HG02852 (cell line): ENCODE results near the gene AKAP6.
"Not testable (repeated sequence)": the region's sequence is repeated elsewhere in the genome, so short reads cannot be mapped to it uniquely, and the experiment has no call there.

ENCODE experiments used
- ATAC-seq: cut with Tn5 transposase; IDR thresholded peaks from one replicate; pipeline ENCODE4 v1.9.1; 2021; ENCODE audit warnings: mild to moderate bottlenecking, moderate library complexity; ENCODE audit not compliant: unreplicated experiment

AKAP6 gene

GRCh38 chr14:32728976-32729375 lies 399.9 kb downstream of the AKAP6 start:
- ATAC-seq, result no peak

- no peak for ATAC-seq
These were observed 402.2 kb downstream of the AKAP6 start for GRCh38 chr14:32731249-32731648.

GRCh38 chr14:32733015-32733414 lies 403.9 kb downstream of the AKAP6 start:
- ATAC-seq, result no peak

DNA sequence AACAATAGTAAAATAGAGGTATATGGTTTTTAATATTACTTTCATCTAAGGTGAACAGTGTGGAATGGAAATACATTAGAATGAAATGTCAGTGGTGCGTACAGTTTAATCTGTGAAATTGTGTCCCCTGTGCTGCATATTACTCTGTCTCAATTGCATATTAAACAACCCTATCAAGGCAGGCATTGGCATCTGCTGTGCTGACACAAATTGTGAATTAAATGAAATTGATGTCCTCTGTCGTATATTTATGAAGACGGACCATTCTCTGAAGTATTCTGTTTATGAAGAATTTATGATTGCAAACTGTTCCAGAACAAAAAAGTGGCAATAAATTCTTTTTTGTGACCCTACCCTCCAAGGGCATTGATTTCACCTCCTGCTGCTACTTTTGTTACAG lies 405.2 kb downstream of the AKAP6 start:
- no peak for ATAC-seq

GRCh38 chr14:32737621-32738020 lies 408.5 kb downstream of the AKAP6 start:
- ATAC-seq, result no peak

GRCh38 chr14:32738206-32738871 lies 409.2 kb downstream of the AKAP6 start:
- no peak for ATAC-seq

DNA sequence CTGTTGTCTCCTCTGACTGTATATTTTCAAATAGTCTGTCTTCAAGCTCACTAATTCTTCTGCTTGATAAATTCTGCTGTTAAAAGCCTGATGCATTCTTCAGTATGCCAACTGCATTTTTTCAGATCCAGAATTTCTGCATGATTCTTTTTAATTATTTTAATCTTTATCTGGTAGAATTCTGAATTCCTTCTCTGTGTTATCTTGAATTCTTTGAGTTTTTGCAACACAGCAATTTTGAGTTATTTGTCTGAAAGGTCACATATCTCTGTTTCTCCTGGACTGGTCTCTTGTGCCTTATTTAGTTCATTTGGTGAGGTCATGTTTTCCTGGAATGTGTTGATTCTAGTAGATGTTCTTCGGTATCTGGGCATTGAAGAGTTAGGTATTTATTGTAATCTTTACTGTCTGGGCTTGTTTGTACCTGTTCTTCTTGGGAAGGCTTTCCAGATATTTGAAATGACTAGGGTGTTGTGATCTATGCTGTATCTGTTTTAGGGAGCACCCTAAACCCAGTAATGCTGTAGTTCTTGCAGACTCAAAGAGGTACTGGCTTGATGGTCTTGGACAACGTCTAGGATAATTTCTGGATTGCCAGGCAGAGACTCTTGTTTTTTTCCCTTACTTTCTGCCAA lies 415.8 kb downstream of the AKAP6 start:
- no peak for ATAC-seq

- ATAC-seq, result no peak
These were observed 425.1 kb downstream of the AKAP6 start for GRCh38 chr14:32754209-32754608.

- no peak for ATAC-seq
These were observed 427.1 kb downstream of the AKAP6 start for GRCh38 chr14:32756173-32756572.

GRCh38 chr14:32756775-32757174 lies 427.7 kb downstream of the AKAP6 start:
- no peak for ATAC-seq

DNA sequence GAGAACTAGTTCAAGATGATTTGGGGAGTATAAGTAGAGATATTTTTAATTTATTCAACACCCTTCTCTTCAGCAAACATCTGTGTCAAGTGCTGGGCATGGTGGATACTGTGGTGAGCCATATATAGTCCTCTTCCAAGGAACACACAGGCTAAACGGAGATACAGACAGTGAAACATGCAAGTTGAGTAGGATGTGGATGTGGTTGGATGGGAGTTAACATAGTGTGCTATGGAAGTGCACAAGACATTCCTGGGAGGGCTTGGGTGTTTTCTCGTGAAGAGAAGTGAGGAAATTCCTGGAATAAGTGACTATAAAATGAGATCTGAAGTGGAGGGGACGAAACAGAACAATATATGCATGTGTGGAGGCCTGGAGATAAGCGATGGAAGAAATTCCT lies 428.5 kb downstream of the AKAP6 start:
- no peak for ATAC-seq

DNA sequence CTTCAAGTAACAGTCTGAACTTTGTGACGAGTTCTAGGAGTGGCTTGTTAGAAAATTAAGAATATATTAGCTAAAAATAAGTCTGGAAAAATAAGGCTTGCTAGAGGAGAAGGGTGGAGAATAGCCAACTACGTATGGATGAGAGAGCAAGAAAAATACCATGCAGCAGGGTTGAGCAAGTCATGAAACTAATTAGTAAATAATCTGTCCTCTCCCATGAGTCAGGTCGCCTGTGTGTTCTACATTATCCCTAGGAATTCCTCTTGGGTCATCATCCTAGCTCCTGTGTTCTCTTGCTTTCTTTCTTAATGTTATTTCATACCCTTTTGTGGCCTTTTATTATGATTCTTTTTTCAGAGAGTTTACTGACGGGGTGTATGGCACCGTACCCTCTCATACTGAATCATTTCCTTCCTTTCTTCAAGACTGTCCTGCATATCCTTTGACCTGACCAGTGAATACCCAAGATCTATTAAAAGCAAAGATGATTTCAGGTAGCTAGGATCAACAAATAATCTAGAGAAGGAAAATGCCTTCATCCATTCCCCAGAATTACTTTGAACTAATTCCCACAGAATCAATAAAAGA lies 432.4 kb downstream of the AKAP6 start:
- no peak for ATAC-seq

- ATAC-seq, result no peak
These were observed 433.8 kb downstream of the AKAP6 start for GRCh38 chr14:32762886-32763285.

DNA sequence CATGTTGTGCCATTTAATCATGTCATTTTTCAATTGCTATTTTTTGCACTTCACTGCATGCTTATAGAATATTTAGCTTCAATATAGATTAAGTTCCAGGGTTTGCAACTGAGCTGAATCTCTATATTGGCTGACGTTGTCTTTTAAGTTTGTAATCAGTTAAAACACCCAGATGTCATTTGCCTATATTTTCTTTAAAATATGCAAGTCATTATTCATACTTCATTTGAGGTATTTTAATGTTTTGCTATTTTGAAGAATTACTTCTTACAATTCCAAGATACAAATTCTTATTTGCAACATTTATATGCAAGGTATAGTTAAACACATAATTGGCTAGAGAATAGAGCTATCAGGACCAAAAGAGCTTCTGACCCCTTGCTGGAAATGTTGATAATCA lies 434.6 kb downstream of the AKAP6 start:
- ATAC-seq, result no peak

DNA sequence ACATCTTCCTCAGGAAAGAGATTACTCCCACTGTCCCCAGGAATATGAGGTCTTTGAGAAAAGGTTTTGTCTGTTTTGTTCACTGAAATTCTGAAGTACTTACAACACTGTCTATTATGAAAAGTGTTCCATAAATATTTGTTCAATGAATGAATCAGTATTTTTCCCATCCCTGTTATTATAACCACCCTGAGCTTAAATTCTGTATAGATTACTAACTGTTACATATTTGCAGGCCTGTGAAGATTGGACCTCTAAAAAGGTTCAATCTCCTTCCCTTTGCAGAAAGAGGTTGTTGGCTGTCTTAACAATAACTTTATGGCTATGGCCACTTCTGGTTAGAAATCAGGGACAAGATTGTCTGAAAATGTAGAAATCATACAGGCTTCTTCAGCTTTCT lies 435.0 kb downstream of the AKAP6 start:
- ATAC-seq, result no peak

DNA sequence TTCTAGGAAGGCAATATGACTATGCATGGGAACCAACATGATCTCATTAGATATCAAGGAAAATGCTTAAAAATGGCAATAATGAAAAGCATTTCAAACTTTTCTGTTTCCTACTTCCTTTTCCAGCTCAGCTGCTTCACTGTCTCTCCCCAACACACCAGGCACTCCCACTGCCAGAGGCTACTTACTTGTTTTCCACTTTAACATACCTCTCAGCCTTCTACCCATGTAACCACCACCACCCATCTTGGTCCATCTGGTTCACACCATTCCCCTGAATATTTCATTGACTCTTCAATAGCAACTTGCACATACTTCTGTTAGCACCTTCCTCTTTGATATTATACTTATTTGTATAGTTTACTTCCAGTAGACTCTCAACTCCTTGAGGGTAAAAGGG lies 441.3 kb downstream of the AKAP6 start:
- ATAC-seq, result no peak

- ATAC-seq, result no peak
These were observed 445.1 kb downstream of the AKAP6 start for GRCh38 chr14:32774214-32774613.

DNA sequence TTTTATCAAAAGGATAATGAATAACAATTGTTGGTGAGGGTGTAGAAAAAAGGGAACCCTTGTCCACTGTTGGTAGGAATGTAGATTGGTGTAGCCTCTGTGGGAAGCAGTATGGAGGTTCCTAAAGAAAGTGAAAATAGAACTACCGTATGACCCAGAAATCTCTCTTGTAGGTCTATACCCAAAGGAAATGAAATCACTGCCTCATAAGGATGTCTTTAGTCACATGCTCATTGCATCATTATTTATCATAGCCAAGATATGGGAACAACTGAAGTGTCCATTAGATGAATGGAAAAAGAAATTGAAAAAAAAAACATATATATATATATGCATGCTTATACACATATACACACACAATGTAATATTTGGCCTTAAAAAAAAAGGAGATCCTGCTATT lies 450.7 kb downstream of the AKAP6 start:
- no peak for ATAC-seq

- no peak for ATAC-seq
These were observed 455.3 kb downstream of the AKAP6 start for GRCh38 chr14:32784405-32784804.

GRCh38 chr14:32785585-32785984 lies 456.5 kb downstream of the AKAP6 start:
- no peak for ATAC-seq

DNA sequence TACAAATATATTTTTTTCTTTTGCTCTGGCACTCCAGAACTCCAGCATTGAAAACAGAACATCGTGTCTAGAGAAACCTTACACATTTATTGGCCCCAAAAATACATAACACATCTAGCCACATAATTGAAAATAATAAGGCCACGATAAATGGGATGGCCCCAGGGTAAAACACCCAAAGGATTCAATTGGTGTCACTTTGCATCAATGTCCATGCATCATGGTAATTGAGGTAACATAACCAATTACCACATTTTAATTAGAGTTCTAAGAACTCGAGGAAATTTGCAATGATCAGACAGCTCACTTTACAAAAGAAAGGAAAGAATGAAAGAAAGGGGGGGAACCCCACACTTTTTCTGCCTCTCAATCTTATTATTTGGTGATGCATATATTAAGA lies 457.8 kb downstream of the AKAP6 start:
- no peak for ATAC-seq

DNA sequence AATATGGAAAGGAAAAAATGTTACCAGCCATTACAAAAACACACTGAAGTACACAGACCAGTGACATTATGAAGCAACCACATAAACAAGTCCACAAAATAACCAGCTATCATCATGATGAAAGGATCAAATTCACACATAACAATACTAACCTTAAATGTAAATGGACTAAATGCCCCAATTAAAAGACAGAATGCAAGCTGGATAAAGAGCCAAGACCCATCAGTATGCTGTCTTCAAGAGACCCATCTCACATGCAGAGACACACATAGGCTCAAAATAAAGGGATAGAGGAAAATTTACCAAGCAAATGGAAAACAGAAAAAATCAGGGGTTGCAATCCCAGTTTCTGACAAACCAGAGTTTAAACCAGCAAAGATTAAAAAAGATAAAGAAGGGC lies 463.9 kb downstream of the AKAP6 start:
- ATAC-seq, result not testable (repeated sequence)

GRCh38 chr14:32800320-32800719 lies 471.2 kb downstream of the AKAP6 start:
- ATAC-seq, result no peak
